Liver (tissue), 9 donors: Measurements from ENCODE around the gene U2AF2. TPM values are rescaled to one million over a fixed set of nuclear protein-coding genes. Genes with fewer than 3 reads are reported as not detected.

ENCODE experiments used
- DNase-seq: peaks from one replicate; pipeline ENCODE4 v3.0.0-alpha.2; 2017; ENCODE audit warnings: low spot score
- H3K27ac ChIP-seq, 2 donors: one replicate each; pipeline ENCODE4 v1.7.0; 2013; ENCODE audit warnings: inconsistent platforms in 2 of 2, low read length in 2 of 2, control low read depth in 1 of 2, low read depth in 1 of 2, mild to moderate bottlenecking in 1 of 2
- H3K27me3 ChIP-seq, 4 donors: one replicate each; pipeline versions ENCODE4 v1.6.1 to v1.7.0; 2013; ENCODE audit warnings: low read length in 3 of 4, inconsistent platforms in 1 of 4, mild to moderate bottlenecking in 1 of 4, moderate library complexity in 1 of 4; ENCODE audit not compliant: control insufficient read depth in 4 of 4, insufficient read depth in 4 of 4
- H3K36me3 ChIP-seq, 4 donors: one replicate each; pipeline versions ENCODE4 v1.6.1 to v1.7.0; 2013; ENCODE audit warnings: low read length in 3 of 4, mild to moderate bottlenecking in 3 of 4, low read depth in 1 of 4, moderate library complexity in 1 of 4; ENCODE audit not compliant: control insufficient read depth in 4 of 4, insufficient read depth in 3 of 4
- H3K4me1 ChIP-seq, 4 donors: one replicate each; pipeline versions ENCODE4 v1.6.1 to v1.7.0; 2013; ENCODE audit warnings: low read length in 3 of 4, mild to moderate bottlenecking in 3 of 4, moderate library complexity in 1 of 4; ENCODE audit not compliant: control insufficient read depth in 4 of 4, insufficient read depth in 4 of 4
- H3K4me3 ChIP-seq, 3 donors: one replicate each; pipeline versions ENCODE4 v1.6.1 to v1.7.0; 2013; ENCODE audit warnings: low read length in 3 of 3, control low read depth in 1 of 3, low read depth in 1 of 3, mild to moderate bottlenecking in 1 of 3
- H3K9ac ChIP-seq, 2 donors: one replicate each; pipeline ENCODE4 v1.7.0; 2013; ENCODE audit warnings: low read length in 2 of 2, mild to moderate bottlenecking in 2 of 2, moderate library complexity in 2 of 2, control low read depth in 1 of 2, low read depth in 1 of 2
- H3K9me3 ChIP-seq, 4 donors: one replicate each; pipeline versions ENCODE4 v1.6.1 to v1.7.0; 2013; ENCODE audit warnings: low read length in 3 of 4; ENCODE audit not compliant: control insufficient read depth in 4 of 4
- EGR1 ChIP-seq, 2 donors: IDR thresholded peaks; 2 replicates each; pipeline ENCODE4 v1.6.1; 2016 to 2018; ENCODE audit warnings: antibody characterized with exemption in 2 of 2, low read depth in 2 of 2
- FOXA1 ChIP-seq: IDR thresholded peaks from 2 replicates; pipeline ENCODE4 v1.6.1; 2016; ENCODE audit warnings: antibody characterized with exemption
- FOXA2 ChIP-seq: IDR thresholded peaks from 2 replicates; pipeline ENCODE4 v1.6.1; 2016; ENCODE audit warnings: antibody characterized with exemption
- GABPA ChIP-seq, 2 donors: IDR thresholded peaks in 1 of 2; conservative IDR thresholded peaks in 1 of 2; 2 replicates each; pipeline ENCODE4 v1.6.1; 2016; ENCODE audit warnings: antibody characterized with exemption in 2 of 2, mild to moderate bottlenecking in 1 of 2, moderate library complexity in 1 of 2
- HNF4A ChIP-seq, 2 donors: conservative IDR thresholded peaks; 2 replicates each; pipeline ENCODE4 v1.6.1; 2016; ENCODE audit warnings: antibody characterized with exemption in 2 of 2, mild to moderate bottlenecking in 2 of 2
- HNF4G ChIP-seq: IDR thresholded peaks from 2 replicates; pipeline ENCODE4 v1.6.1; 2016; ENCODE audit warnings: antibody characterized with exemption
- JUND ChIP-seq, 2 donors: IDR thresholded peaks; 2 replicates each; pipeline ENCODE4 v1.6.1; 2016; ENCODE audit warnings: antibody characterized with exemption in 2 of 2
- NR2F2 ChIP-seq: IDR thresholded peaks from 2 replicates; pipeline ENCODE4 v1.6.1; 2016; ENCODE audit warnings: antibody characterized with exemption
- RAD21 ChIP-seq, 2 donors: IDR thresholded peaks; 2 replicates each; pipeline ENCODE4 v1.6.1; 2016; ENCODE audit warnings: antibody characterized with exemption in 2 of 2, mild to moderate bottlenecking in 2 of 2
- RXRA ChIP-seq, 2 donors: IDR thresholded peaks; 2 replicates each; pipeline ENCODE4 v1.6.1; 2017 to 2018; ENCODE audit warnings: antibody characterized with exemption in 2 of 2, mild to moderate bottlenecking in 1 of 2
- SP1 ChIP-seq: IDR thresholded peaks from 2 replicates; pipeline ENCODE4 v1.6.1; 2018; ENCODE audit warnings: antibody characterized with exemption, mild to moderate bottlenecking
- TAF1 ChIP-seq: conservative IDR thresholded peaks from 2 replicates; pipeline ENCODE4 v1.6.1; 2016; ENCODE audit warnings: antibody characterized with exemption, mild to moderate bottlenecking
- YY1 ChIP-seq: IDR thresholded peaks from 2 replicates; pipeline ENCODE4 v1.6.1; 2016; ENCODE audit warnings: antibody characterized with exemption, mild to moderate bottlenecking
- WGBS: extraction: QIAGEN DNeasy Blood & Tissue Kit; methylation state at CpG from one replicate; pipeline ENCODE4 v1.1.7; 2013; 5-methylcytosine and 5-hydroxymethylcytosine counted together
- polyA plus RNA-seq, 2 donors: library from polyadenylated mRNA; stranded (reverse) in 1 of 2; unstranded in 1 of 2; fragments of 200-250 nt in 1 of 2; fragments of >200 nt in 1 of 2; fragmentation: Nextera tagmentation in 1 of 2; extraction: Ambion mirVana in 1 of 2; gene quantifications; one replicate each; pipeline versions ENCODE4 v1.2.1 to v1.2.3, GENCODE V29; 2013 to 2015
- total RNA-seq, 2 donors: library from RNA; depleted of rRNA; stranded (reverse); fragments of >200 nt; gene quantifications; one replicate each; pipeline ENCODE4 v1.2.3, GENCODE V29; 2014
- TF ChIP-seq, protein P1 (sequence below): IDR thresholded peaks from 2 replicates; pipeline ENCODE4 v1.6.1; 2016; ENCODE audit warnings: antibody characterized with exemption
- TF ChIP-seq, protein P2 (sequence below): fragments of 150-350 bp; IDR thresholded peaks from 2 replicates; pipeline ENCODE4 v1.5.1; 2017; ENCODE audit warnings: improper control_type of control experiment, low read depth, low read length; ENCODE audit not compliant: missing input control
- TF ChIP-seq, protein P3 (sequence below): IDR thresholded peaks from 2 replicates; pipeline ENCODE4 v1.6.1; 2016; ENCODE audit warnings: antibody characterized with exemption
- TF ChIP-seq, protein P4 (sequence below): IDR thresholded peaks from 2 replicates; pipeline ENCODE4 v1.6.1; 2016; ENCODE audit warnings: antibody characterized with exemption
- TF ChIP-seq, protein P5 (sequence below): IDR thresholded peaks from 2 replicates; pipeline ENCODE4 v1.6.1; 2016; ENCODE audit warnings: antibody characterized with exemption, mild to moderate bottlenecking
- donor health status: healthy.
- donor health status: healthy.
- donor health status: healthy.
- donor health status: healthy.
- donor health status: healthy.

The U2AF2 gene
- total and polyA plus RNA-seq, 4 donors, result 8.6 to 66.6 (median 51.2) TPM

DNA sequence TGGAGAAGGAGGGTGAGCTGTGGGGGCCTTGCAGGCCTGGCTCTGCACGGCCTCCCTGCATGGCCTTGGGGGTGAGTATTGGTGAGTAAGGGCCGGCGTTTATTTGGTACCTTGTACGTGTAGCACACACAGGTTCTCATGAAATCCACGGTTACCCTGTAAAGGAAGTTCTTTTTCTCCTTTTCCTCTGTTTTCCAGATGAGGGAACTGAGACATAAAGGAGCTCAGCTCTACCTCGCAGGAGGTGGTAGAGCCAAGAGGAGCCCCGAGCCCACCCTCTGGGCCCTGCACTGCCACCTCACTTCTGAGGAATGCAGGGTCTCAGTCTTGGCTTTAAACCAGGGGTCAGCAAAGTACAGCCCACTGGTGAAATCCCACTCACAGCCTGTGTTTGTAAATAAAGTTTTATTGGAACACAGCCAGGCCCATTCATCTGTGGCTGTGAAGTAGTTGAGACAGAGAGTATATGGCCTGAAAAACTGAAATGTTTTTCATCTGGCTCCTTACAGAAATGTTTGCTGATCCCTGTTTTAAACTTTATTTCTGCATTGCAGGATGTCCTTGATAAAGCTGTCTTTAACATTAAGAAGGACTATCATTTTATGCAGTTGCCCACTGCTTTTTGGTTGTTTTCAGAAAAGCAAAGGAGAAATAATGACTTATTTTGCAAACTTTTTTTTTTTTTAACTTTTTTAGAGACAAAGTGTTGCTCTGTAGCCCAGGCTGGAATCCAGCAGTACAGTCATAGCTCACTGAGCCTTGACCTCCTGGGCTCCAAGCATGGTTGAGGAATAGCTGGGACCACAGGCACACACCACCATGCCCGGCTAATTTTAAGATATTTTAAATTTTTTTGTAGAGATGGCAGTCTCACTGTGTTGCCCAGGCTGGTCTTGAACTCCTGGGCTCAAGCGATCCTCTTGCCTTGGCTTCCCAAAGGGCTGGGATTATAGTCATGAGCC, 26.6 kb downstream of the U2AF2 start:
- WGBS, result 89% methylated on average over 9 of the region's 9 CpGs
- peaks cover 4 to 39% (median 18%) of the 10 kb centered on the region in 4 donors for H3K36me3 ChIP-seq
- TF ChIP-seq SP1 (no peak), RAD21 (IDR thresholded peaks at IDR 0.05) (no peak), HNF4A (conservative IDR thresholded peaks at IDR 0.05) (no peak), GABPA (IDR thresholded peaks at IDR 0.05 in 1 of 2, conservative IDR thresholded peaks at IDR 0.05 in 1 of 2) (no peak), TAF1 (no peak), JUND (IDR thresholded peaks at IDR 0.05) (no peak), NR2F2 (no peak), FOXA1 (no peak), FOXA2 (no peak), YY1 (no peak), HNF4G (no peak), RXRA (IDR thresholded peaks at IDR 0.05) (no peak), EGR1 (IDR thresholded peaks at IDR 0.05; ENCODE audit: low read depth in 2 of 2) (no peak)
- TF ChIP-seq, protein P1, sequence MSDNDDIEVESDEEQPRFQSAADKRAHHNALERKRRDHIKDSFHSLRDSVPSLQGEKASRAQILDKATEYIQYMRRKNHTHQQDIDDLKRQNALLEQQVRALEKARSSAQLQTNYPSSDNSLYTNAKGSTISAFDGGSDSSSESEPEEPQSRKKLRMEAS, result no peak
- TF ChIP-seq, protein P2, sequence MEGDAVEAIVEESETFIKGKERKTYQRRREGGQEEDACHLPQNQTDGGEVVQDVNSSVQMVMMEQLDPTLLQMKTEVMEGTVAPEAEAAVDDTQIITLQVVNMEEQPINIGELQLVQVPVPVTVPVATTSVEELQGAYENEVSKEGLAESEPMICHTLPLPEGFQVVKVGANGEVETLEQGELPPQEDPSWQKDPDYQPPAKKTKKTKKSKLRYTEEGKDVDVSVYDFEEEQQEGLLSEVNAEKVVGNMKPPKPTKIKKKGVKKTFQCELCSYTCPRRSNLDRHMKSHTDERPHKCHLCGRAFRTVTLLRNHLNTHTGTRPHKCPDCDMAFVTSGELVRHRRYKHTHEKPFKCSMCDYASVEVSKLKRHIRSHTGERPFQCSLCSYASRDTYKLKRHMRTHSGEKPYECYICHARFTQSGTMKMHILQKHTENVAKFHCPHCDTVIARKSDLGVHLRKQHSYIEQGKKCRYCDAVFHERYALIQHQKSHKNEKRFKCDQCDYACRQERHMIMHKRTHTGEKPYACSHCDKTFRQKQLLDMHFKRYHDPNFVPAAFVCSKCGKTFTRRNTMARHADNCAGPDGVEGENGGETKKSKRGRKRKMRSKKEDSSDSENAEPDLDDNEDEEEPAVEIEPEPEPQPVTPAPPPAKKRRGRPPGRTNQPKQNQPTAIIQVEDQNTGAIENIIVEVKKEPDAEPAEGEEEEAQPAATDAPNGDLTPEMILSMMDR, result no peak
- TF ChIP-seq, protein P3, sequence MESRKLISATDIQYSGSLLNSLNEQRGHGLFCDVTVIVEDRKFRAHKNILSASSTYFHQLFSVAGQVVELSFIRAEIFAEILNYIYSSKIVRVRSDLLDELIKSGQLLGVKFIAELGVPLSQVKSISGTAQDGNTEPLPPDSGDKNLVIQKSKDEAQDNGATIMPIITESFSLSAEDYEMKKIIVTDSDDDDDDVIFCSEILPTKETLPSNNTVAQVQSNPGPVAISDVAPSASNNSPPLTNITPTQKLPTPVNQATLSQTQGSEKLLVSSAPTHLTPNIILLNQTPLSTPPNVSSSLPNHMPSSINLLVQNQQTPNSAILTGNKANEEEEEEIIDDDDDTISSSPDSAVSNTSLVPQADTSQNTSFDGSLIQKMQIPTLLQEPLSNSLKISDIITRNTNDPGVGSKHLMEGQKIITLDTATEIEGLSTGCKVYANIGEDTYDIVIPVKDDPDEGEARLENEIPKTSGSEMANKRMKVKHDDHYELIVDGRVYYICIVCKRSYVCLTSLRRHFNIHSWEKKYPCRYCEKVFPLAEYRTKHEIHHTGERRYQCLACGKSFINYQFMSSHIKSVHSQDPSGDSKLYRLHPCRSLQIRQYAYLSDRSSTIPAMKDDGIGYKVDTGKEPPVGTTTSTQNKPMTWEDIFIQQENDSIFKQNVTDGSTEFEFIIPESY, result no peak
- TF ChIP-seq, protein P4, sequence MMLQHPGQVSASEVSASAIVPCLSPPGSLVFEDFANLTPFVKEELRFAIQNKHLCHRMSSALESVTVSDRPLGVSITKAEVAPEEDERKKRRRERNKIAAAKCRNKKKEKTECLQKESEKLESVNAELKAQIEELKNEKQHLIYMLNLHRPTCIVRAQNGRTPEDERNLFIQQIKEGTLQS, result no peak
- TF ChIP-seq, protein P5, sequence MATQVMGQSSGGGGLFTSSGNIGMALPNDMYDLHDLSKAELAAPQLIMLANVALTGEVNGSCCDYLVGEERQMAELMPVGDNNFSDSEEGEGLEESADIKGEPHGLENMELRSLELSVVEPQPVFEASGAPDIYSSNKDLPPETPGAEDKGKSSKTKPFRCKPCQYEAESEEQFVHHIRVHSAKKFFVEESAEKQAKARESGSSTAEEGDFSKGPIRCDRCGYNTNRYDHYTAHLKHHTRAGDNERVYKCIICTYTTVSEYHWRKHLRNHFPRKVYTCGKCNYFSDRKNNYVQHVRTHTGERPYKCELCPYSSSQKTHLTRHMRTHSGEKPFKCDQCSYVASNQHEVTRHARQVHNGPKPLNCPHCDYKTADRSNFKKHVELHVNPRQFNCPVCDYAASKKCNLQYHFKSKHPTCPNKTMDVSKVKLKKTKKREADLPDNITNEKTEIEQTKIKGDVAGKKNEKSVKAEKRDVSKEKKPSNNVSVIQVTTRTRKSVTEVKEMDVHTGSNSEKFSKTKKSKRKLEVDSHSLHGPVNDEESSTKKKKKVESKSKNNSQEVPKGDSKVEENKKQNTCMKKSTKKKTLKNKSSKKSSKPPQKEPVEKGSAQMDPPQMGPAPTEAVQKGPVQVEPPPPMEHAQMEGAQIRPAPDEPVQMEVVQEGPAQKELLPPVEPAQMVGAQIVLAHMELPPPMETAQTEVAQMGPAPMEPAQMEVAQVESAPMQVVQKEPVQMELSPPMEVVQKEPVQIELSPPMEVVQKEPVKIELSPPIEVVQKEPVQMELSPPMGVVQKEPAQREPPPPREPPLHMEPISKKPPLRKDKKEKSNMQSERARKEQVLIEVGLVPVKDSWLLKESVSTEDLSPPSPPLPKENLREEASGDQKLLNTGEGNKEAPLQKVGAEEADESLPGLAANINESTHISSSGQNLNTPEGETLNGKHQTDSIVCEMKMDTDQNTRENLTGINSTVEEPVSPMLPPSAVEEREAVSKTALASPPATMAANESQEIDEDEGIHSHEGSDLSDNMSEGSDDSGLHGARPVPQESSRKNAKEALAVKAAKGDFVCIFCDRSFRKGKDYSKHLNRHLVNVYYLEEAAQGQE, result no peak
- no peak overlapping the region for H3K4me3 ChIP-seq
- no peak for DNase-seq
- no peaks in the 10 kb centered on the region for H3K9me3 ChIP-seq
- peak overlapping the region; percentile 11 to 43 for H3K27ac ChIP-seq
- no peaks in the 10 kb centered on the region for H3K27me3 ChIP-seq
- no peak overlapping the region for H3K9ac ChIP-seq
- peaks cover 16 to 89% (median 78%) of the 10 kb centered on the region in 4 donors for H3K4me1 ChIP-seq
